ENCODE measurements around the gene ADNP2.

Gene ADNP2

DNA sequence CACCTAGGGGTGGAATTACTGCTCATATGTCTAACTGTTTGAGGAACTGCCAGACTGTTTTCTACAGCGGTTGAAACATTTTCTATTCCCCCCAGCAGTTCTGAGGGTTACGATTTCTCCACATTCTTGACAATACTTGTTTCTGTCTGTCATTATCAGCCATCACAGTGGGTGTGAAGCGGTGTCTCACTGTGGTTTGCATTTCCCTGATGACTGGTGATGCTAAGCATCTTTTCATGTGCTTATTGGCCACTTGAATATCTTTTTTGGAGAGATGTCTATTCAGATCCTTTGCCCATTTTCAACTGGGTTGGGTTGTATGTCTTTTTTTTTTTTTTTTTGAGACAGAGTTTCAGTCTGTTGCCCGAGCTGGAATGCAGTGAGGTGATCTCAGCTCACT is 63.0 kb downstream of the ADNP2 start:
- no peak for DNase-seq (ENCODE audit: low spot score)

DNA sequence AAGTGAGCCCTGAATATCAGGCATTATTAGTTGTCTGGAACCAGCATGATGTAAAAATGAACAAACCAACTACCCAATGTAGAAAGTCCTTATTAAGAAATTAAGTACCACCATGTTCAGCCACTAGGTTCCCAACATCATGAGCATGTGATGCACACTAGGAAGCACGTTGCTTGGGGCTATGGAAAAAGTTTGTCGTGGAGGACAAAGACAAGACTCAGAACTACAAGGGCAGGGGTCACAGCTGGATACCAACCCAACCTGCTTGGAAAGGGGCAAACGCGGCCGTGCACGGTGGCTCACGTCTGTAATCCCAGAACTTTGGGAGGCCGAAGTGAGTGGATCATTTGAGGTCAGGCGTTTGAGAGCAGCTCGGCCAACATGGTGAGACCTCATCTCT is 64.0 kb downstream of the ADNP2 start:
- DNase-seq (ENCODE audit: low spot score), result no peak

DNA sequence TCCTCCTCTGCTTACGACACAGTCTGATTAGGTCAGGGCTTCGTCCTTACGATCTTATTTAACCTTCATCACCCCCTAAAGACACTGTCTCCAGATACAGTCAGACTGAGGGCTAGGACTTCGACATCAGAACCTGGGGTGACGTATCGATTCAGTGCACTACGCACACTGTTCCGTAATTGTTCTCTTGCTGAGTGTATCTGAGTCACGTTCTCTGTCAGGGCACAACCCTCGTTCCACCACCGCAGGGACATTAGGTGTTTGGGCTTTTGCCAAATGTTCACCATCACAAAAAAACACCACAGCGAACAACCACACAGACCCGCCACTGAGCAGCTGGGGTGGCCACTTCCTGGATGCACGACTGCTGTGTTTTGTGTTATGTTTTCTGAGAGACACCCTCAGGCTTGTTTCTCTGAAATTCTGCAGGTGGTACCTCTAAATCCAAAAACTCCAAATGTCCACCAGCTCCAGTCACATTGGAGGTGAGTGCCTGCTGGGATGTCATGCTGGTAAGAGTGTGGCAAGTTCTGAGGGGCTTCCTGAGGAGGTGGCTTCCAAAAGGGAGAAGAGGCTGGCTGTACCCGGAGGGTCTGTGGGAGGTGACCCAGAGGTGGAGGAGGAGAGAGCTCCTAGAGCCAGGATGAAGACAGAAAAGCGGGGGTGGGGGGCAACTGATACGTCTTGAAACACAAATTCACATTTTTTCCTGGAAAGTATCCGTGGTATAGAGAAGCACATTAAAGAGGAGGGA is 66.6 kb downstream of the ADNP2 start:
- DNase-seq (ENCODE audit: low spot score), result no peak

GRCh38 chr18:80176334-80177073 is 67.4 kb downstream of the ADNP2 start:
- DNase-seq (ENCODE audit: low spot score), result no peak

DNA sequence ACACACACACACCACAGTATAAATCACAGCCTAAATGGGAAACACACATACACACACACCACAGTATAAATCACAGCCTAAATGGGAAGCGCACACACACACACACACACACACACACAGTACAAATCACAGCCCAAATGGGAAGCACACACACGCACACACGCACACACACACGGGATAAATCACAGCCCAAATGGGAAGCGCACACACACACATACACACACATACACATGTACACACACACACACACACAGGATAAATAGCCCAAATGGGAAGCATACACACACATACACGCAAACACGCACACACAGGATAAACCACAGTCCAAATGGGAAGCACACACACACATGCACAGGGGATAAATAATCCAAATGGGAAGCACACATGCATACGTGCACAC is 68.1 kb downstream of the ADNP2 start:
- no peak for DNase-seq (ENCODE audit: low spot score)

DNA sequence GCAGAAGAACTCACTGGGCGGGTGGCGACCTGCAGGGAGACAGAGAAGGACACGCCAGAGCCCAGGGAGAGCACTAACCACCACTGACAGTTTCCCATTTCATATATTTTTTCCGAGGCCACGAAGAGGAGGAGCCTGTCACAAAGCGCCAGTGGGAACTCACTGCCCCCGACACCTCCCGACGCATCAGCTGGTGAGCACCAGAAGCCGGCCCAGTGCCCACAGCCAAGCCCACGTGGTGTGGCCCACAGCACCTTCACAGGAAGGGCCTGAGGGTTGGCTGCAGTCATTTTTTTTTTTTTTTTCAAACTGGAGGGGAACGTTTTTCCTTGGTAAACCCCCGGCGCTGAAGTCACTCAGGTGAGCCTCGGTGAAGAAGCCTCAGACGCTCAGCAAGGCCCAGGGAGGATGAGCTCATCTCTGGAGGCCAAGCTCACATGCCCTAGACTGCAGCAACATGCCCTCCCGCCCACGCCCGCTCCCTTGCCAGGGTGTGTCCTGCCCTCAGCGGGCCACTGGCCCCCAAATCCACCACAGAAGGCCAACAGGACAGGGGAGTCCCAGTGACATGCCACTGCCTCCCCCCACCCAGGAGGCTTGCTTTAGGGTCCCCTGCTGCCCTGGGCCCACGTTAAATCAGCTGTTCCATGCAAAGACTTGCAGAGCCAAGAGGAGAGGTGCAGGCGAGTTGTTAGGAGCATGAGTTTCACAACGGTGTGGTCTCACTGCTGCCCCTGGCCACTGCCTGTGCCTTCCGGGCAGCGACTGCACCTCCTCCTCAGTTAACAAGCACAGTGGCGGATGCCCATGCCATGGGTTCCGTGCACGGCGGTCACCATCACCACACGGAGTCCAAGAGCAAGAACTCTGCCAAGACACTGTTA is 70.1 kb downstream of the ADNP2 start:
- no peak for DNase-seq (ENCODE audit: low spot score)

DNA sequence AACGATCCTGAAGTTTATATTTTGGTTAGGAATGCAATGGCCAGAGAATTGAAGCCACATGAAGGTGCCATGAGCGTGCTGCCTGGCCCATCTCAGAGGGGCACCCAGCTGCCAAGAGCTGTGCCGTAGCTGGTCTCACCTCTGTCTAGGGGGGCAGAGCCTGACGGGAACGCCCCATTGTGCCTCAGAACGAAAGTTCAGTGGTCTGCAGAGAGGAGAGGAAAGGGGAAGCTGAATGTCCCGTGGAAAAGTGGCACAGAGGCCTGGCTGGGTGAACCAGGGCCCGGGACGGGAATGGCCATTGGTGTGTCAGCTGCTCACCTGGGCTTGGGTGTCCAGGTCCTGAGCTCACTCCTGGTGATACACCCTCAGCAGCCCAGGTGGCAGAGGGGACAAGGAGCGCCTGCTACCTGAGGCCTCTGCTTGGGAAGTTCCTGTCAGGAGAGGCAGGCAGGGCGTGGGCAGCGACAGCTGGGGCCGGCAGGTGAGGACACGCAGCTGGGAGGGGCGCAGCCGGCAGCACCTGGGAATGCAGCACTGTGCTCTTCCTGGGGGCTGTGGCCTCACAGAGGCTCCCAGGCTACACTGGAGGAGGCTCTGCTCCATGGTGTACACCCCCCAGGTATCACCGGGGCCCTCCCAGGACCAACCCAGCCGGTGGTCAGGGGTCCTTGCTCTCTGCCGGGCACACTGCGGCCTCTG is 70.9 kb downstream of the ADNP2 start:
- no peak for DNase-seq (ENCODE audit: low spot score)

DNA sequence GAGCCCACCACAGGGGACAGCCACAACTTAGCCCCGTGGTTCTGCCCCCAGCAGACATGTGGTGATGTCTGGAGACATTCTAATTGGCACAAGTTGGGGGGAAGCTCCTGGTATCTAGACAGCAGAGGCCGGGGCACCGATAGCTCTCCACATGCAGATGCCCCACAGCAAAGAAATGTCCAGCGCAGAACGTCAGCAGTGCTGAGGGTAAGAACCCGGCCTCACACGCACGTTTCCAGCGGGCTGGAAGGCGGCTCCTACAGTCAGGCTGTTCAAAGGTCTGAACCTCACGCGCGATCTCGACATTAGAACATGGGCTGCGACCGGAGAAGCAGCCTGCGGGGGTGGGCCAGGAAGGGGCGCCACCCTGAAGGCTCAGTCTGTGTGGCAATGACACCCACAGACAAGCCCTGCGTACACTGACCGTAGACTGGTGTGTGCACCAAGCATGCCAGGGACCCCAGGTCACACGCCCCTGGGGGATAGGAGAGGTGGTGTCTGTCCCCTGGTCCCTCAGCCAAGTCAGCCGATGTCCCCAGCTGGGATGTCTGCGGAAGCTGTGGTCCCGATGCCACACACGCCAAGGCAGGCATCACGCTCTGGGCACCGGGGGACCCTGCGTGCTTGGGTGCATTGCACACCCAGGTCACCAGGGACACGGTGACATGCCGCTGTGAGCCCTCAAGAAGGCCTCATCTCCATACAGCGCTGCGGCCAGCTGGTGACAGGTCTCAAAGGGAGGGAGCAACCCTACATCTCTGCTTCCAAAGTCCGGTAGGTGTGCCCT is 71.9 kb downstream of the ADNP2 start:
- DNase-seq (ENCODE audit: low spot score), result no peak

- no peak for DNase-seq (ENCODE audit: low spot score)
Measured at GRCh38 chr18:80181642-80182461, 72.8 kb downstream of the ADNP2 start.

- DNase-seq (ENCODE audit: low spot score), result no peak
Measured at GRCh38 chr18:80182855-80183254, 73.8 kb downstream of the ADNP2 start.

GRCh38 chr18:80183273-80184050 is 74.4 kb downstream of the ADNP2 start:
- DNase-seq (ENCODE audit: low spot score), result no peak

DNA sequence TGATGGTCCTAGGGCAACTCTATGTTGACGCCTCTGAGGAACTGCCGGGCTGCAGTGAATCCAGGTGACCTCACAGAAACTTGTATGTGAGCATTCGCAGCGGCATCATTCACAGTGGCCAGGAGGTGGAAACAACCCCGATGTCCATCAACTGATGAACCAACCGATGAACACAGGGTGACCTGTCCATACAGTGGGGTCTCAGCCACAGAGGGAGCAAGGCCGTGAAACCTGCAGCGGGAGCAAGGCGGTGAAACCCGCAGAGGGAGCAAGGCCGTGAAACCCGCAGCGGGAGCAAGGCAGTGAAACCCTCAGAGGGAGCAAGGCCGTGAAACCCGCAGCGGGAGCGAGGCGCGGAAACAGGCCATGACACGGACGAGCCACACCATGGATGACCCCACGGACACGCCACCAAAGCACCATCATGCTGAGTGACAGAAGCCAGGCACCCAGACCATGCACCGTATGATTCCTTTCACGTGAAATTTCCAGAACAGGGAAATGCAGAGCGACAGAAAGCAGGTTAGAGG is 75.2 kb downstream of the ADNP2 start:
- DNase-seq (ENCODE audit: low spot score), result no peak

- DNase-seq (ENCODE audit: low spot score), result no peak
Measured at GRCh38 chr18:80185545-80185944, 76.5 kb downstream of the ADNP2 start.

DNA sequence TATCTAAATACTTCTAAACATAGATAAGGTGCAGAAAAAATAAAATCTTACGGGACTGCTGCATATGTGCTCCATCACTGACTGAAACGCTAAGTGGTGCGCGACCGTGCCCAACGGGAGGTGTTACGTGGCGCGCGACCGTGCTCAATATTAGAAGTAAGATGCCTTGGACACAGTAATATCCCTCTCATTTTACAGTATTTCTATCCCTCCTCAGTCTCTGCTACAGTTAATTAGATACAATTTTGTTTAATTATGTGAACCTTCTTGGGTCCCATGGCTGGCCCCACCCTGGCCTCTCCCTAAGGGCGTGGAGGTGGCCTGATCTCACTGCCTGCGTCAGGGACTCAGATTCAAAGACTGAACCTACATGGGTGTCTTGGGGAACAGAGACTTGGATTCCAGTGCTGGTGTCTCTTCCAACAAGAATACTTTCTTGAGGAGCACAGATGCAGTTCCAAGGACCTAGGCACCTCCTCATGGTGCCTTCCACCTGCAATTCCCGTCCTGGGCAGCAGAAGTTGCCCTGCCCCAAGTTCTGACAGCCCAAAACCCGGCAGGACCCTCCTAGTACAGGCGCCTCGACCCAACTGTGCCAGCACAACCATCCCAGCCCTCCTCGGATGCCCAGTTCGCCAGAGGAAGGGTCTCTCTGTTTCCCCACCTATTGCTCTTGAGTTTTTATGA is 79.0 kb downstream of the ADNP2 start:
- DNase-seq (ENCODE audit: low spot score), result no peak

DNA sequence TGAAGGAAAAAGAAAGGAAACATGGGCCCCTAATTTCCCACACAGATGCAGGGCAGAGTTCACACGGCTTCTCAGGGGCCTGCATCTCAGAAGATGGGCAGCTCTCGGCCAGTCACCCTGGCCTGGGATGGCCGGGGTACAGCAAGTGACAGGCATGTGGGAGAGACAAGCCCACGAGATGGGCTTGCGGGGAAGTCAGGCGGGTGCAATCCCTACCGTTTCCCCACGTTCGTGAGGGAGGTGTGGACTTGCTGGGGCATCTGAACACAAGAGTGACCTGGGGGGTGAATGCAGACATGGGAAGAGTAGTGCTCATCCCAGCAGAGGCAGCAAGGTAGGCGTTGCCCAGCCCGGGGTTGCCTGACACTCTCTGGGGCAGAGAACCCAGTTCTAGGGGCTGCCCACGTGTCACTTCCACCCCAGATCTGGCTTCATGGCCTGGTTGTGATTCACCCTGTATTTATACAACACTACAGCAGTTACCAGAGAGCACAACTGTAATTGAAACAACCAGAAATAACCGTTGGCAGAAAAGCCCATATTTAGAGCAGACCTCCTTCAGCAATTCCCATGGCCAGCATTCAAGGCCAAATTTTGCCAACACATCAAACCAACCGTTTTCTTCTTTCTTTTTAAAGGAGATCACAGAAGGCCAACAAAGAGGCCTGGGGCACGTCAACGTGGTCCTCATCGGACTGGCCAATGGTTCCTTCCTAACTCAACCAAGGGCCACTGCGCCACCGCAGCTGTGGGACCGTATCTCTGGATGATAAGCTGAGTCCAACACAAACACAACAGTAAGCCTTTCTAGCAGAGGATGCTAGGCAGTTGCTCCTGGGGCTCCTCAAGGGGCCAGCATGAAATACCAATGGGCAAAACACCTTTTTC is 79.8 kb downstream of the ADNP2 start:
- DNase-seq (ENCODE audit: low spot score), result no peak

DNA sequence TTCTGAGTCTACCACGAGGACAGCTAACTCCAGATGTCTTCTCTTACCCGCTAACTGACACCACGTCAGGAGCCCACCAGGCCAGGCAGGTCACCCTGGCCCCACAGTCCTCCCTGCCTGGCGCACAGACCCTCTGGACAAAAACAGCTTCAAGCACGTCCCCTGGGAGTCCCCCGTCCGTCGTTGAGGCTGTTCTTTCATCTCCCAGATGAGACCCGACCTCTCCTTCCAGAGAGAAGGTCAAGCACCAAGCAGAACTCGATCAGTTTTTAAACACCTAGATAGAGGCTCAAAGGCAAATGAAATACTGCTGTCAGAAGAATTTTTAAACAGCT is 80.4 kb downstream of the ADNP2 start:
- no peak for DNase-seq (ENCODE audit: low spot score)
